ENCODE measurements around the gene RPTOR.

Gene RPTOR

GRCh38 chr17:80890196-80890920 lies 345.7 kb downstream of the RPTOR start:
- DNase-seq (ENCODE audit: low read depth in 2 of 2), result no peak

- DNase-seq (ENCODE audit: low read depth in 2 of 2), result no peak
These were observed 346.3 kb downstream of the RPTOR start for GRCh38 chr17:80890921-80891396.

- DNase-seq (ENCODE audit: low read depth in 2 of 2), result peak; percentile 69 to 74
These were observed 346.9 kb downstream of the RPTOR start for GRCh38 chr17:80891397-80892018.

GRCh38 chr17:80892019-80892855 lies 347.6 kb downstream of the RPTOR start:
- DNase-seq (ENCODE audit: low read depth in 2 of 2), result peak; percentile 95 to 96

- DNase-seq (ENCODE audit: low read depth in 2 of 2), result peak in 1 of 2 experiments; percentile 2
These were observed 348.4 kb downstream of the RPTOR start for GRCh38 chr17:80892900-80893603.

- DNase-seq (ENCODE audit: low read depth in 2 of 2), result no peak
These were observed 349.2 kb downstream of the RPTOR start for GRCh38 chr17:80893604-80894438.

- no peak for DNase-seq (ENCODE audit: low read depth in 2 of 2)
These were observed 349.7 kb downstream of the RPTOR start for GRCh38 chr17:80894439-80894721.

- DNase-seq (ENCODE audit: low read depth in 2 of 2), result no peak
These were observed 350.1 kb downstream of the RPTOR start for GRCh38 chr17:80894726-80895125.

- DNase-seq (ENCODE audit: low read depth in 2 of 2), result no peak
These were observed 350.7 kb downstream of the RPTOR start for GRCh38 chr17:80895366-80895765.

GRCh38 chr17:80898716-80899115 lies 354.1 kb downstream of the RPTOR start:
- DNase-seq (ENCODE audit: low read depth in 2 of 2), result no peak

GRCh38 chr17:80899402-80900268 lies 355.0 kb downstream of the RPTOR start:
- no peak for DNase-seq (ENCODE audit: low read depth in 2 of 2)

GRCh38 chr17:80901319-80901718 lies 356.7 kb downstream of the RPTOR start:
- no peak for DNase-seq (ENCODE audit: low read depth in 2 of 2)

GRCh38 chr17:80902197-80902962 lies 357.7 kb downstream of the RPTOR start:
- DNase-seq (ENCODE audit: low read depth in 2 of 2), result no peak

- DNase-seq (ENCODE audit: low read depth in 2 of 2), result no peak
These were observed 358.4 kb downstream of the RPTOR start for GRCh38 chr17:80902963-80903611.

GRCh38 chr17:80904036-80904753 lies 359.6 kb downstream of the RPTOR start:
- DNase-seq (ENCODE audit: low read depth in 2 of 2), result no peak

- no peak for DNase-seq (ENCODE audit: low read depth in 2 of 2)
These were observed 361.1 kb downstream of the RPTOR start for GRCh38 chr17:80905586-80906230.

GRCh38 chr17:80906364-80907259 lies 362.0 kb downstream of the RPTOR start:
- no peak for DNase-seq (ENCODE audit: low read depth in 2 of 2)

All from fibroblast of skin of left quadriceps (primary cell).